GM12872 (cell line): Measurements from ENCODE around the gene B9D2.

Experiments
- CTCF ChIP-seq: IDR thresholded peaks from 3 replicates; pipeline ENCODE4 v1.5.1; 2011; ENCODE audit warnings: low read depth, mild to moderate bottlenecking, low read length, moderate library complexity; ENCODE audit not compliant: insufficient read depth

The B9D2 gene

GRCh38 chr19:41328842-41329225, 35.1 kb downstream of the B9D2 start:
- no peak for TF ChIP-seq CTCF

GRCh38 chr19:41328157-41328841, 35.6 kb downstream of the B9D2 start:
- no peak for TF ChIP-seq CTCF

- no peak for TF ChIP-seq CTCF
These were observed 36.3 kb downstream of the B9D2 start for GRCh38 chr19:41327576-41328156.

GRCh38 chr19:41327076-41327575, 36.8 kb downstream of the B9D2 start:
- TF ChIP-seq CTCF = no peak

- no peak for TF ChIP-seq CTCF
These were observed 37.8 kb downstream of the B9D2 start for GRCh38 chr19:41325947-41326706.

- no peak for TF ChIP-seq CTCF
These were observed 38.4 kb downstream of the B9D2 start for GRCh38 chr19:41325640-41325946.

- no peak for TF ChIP-seq CTCF
These were observed 38.9 kb downstream of the B9D2 start for GRCh38 chr19:41324921-41325639.
